HG03354 (cell line): ENCODE data around the gene PPM1E.
"Not testable (repeated sequence)": the region's sequence is repeated elsewhere in the genome, so short reads cannot be mapped to it uniquely, and the experiment has no call there.

Source experiments
- ATAC-seq: cut with Tn5 transposase; IDR thresholded peaks from one replicate; pipeline ENCODE4 v1.9.1; 2021; ENCODE audit warnings: mild to moderate bottlenecking; ENCODE audit not compliant: unreplicated experiment, poor library complexity, severe bottlenecking

Gene PPM1E

DNA sequence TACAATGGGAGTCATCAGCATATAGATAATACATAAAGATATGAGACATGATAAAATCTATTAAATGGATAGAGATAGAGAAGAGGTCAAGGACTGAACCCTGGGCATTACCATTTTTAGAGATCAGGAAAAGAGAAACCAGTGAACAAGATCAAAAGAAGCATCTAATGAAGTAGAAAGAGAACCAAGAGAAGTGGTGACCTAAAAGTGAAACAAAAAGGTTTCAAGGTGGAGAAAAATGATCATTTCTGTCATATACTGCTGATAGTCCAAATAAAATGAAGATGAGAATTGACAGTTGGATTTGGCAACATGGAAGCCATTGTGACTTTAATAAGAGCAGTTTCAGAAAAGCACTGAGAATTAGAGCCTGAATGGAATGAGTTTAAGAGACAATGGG, 165.1 kb downstream of the PPM1E start:
- ATAC-seq = no peak

DNA sequence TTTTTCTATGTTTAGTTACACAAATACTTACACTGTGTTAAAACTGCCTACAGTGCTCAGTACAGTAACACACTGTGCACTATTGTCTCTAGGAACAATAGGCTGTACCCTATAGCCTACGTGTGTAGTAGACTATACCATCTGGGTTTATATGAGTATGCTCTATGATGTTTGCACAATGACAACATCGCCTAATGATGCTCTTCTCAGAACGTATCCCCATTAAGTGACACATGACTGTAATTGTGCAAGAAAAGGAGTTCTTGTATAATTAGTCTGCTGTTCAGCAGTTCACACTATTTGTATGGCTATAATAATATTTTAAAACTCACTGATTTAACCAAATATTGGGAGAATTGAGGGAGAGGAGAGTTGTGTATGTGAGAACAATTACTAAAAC, 177.3 kb downstream of the PPM1E start:
- no peak for ATAC-seq

DNA sequence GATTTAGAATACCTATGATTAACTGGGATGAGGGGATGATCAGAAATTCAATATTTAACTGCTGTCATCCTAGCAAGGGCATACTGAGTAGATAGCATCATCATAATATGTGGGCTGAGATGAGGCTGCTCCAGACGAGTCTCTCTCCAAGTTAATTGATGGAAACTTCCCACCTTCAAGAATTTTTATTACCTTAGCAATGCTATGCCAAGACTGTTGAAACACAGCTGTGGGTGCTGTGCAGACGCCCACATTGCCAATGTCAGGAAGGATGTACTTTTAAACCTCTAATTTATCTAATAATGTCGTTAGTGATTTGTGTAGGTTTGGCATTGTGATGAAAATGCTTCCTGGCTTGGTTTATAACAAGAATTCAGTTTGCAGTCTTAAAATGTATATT, 180.6 kb downstream of the PPM1E start:
- no peak for ATAC-seq

DNA sequence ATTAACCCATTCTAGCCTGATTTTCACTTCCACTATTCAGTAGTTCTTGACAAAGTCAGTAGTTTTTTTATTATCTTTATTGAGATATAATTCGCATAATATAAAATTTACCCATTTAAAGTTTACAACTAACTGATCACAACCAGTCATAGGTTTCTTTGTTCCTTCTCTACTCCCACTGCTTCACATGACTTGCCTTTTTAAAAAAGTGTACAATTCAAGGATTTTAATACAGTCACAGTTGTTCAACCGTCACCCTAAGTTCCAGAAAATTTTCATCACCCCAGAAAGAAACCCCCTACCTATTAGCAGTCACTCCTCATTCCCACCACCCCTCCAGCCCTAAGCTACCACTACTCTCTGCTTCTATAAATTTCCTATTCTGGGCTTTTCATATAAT, 188.5 kb downstream of the PPM1E start:
- no peak for ATAC-seq

DNA sequence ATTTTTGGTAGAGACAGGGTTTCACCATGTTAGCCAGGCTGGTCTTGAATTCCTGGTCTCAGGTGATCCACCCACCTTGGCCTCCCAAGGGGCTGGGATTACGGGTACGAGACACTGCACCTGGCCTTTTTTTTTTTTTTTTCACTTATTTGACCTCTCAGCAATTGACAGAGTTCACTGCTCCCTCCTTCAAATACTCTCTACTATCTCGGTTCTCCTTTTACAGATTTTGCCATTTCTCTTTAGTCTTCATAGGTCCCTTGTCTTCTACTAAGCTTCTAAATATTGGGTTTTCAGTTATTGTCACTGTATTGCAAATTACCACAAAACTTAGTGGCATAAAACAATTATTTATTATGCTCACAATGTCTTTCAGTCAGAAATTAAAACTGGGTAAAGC, 191.8 kb downstream of the PPM1E start:
- no peak for ATAC-seq

DNA sequence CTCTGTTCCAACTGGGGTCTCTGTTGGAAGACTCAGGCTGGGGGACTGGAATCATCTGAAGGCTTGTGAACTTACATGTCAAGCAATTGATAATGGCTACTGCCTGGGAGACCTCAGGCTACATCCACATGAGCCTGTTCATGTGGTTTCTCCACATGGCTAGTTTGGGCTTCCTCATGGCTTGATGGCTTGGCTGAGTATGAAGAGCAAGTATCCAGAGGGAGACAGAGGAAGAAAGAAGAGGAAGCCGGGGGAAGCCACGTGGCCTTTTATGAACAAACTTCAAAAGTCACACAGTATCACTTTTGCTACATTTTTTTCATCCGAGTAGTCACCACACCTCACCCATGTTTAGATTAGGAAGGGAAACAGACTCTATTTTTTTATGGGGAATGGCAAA, 192.2 kb downstream of the PPM1E start:
- no peak for ATAC-seq

DNA sequence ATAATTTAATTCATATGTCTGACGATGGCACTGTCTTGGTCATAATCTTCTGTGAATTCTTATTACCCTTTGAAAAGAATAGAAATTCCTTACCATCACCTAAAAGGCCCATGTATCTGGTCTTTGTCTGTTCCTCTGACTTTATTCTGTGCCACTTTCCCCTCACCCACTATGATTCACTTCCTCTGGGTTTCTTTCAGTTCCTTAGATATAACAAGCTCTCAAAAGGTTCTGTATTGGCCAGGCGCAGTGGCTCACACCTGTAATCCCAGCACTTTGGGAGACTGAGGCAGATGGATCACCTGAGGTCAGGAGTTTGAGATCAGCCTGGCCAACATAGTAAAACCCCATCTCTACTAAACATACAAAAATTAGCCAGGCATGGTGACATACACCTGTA, 198.7 kb downstream of the PPM1E start:
- ATAC-seq = not testable (repeated sequence)

DNA sequence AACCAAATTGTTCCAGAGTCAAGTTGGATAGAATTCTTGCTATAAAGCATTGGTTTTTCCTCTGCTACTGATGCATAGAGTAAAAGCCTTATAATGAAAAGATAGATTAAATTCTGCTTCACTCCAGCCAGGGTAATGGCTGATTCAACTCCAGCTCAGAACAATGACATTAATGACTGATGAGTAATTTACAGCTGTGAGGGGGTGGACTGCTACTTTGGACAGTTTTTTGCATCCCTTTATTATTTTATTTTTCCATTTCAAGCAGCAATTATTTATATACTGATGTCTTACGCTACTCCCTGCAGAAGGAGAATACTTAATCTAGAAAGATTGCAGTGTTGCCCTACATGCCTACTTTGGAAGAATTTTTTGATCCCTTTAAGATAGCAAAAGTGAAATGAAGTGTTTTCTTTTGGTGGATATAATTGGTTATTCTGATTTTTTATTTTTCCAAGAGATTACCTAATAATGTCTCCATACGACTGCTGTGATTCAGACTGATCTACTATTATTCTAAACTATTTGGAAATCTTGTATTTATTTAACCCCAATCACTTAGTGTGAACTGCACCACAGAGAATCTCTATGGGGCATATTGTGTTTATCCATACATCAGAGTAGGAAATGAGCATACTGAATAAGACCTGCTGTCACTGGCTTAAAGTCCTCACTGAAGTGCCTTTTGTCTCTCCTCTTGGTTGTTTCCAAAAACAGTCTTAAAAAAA, 201.5 kb downstream of the PPM1E start:
- ATAC-seq = no peak

DNA sequence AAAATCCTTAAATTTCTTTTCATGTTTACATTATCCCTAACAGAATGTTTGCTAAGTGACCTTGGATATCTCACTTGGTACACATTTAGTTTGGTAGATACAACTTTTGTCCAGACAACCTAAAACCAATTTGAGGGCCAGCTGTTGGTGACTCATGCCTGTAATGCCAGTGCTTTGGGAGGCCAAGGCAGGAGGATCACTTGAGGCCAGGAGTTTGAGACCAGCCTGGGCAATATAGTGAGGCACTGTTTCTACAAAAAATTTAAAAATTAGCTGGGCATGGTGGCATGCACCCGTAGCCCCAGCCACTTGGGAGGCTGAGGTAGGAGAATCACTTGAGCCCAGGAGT, 202.0 kb downstream of the PPM1E start:
- not testable (repeated sequence) for ATAC-seq

DNA sequence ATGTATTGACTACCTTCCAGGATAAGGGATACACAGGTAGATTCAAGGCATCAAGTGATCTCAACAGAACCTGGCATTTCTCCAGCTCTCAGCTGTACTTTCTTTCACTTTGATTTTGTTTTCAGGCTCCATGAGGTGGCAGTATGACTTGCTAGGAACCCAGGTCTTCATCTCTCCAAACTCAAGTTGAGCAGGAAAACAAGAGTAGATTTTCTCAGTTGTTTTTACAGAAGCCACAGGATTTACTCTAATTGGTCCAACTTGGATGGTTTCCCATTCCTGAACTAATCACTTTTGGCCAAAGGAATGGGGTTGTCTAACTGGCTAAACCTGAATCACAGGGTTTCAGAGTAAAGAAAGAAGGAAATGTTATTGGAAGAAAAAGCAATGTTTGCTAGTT, 204.4 kb downstream of the PPM1E start:
- ATAC-seq = no peak

DNA sequence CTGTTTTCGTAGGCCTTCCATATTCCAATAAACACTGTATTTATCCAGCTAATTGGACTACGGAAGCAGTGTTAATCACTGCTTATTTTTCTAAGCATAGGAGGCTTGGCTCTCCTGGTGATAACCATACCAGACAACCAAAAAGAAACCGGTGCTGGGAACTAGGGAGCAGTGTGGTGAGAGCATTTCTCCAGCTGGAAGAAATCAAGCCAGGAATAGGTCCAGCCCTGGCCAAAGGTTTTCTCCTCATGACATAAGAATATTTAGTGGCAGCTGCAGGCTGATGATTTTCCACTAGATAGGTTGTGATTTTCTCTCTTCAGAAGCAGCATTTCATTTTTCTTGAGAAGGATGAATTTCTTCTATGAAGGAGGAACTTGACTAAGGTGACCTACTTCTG, 209.6 kb downstream of the PPM1E start:
- no peak for ATAC-seq

DNA sequence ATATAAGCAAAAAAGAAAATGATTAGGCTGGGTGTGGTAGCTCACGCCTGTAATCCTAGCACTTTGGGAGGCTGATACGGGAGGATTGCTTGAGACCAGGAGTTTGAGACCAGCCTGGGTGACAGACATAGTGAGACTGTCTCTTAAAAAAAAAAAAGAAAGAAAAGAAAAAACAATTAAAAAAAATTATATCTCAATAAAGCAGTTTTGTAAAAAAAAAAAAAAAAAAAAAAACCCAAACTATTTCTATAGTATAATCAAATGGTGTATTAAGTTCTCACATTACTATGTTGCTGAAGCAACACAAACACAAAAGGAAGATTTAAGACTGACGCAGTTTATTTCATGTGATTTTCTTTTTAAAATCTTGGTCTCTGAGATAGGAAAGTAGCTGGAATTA, 210.6 kb downstream of the PPM1E start:
- no peak for ATAC-seq

DNA sequence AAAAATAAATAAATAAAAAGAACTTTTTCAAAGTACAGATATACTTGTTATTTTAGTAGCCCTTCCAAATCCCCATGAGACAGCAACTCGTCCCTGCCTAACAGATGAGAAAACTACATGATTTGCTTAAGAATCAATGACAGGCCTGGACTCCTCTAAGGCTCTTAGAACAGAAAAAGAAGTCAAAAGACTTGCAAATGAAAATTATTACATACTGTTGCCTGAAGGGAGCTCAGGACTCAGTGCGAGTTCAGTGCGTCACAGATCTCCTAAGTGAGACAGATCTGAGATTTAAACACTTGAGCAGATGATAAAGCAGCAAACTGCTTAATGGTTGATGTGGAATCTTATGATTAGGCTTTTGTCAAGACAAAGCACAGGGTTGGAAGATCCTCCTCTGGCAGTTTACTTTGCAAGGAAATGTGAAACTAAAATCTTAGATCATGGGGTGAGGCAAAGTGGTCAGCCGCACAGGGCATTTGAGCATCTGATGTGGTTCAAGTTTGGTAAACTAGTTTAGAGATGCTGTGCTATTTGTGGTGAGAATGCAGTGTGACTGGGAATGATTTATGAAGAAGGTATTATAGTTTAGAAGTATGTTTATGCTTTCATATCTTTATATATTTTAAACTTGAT, 212.9 kb downstream of the PPM1E start:
- ATAC-seq = no peak

DNA sequence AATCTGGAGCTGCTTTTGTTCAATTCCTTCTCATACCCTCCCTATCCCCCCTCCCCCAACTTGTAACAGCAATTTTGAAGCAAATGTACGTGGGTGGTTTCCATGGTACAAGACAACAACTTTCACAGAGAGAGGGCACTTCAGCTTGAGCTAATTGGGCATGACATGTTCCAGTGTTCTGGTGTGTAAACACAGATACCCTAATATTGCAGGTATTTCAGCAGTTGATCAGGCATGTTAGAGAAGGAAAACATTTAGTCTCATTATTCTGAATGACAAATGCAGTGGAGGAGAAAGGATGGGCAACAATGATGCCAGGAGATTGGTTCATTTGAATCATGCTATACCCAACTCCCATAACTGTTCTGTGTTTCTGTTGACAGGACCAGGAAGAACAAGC, 213.5 kb downstream of the PPM1E start:
- ATAC-seq = no peak

DNA sequence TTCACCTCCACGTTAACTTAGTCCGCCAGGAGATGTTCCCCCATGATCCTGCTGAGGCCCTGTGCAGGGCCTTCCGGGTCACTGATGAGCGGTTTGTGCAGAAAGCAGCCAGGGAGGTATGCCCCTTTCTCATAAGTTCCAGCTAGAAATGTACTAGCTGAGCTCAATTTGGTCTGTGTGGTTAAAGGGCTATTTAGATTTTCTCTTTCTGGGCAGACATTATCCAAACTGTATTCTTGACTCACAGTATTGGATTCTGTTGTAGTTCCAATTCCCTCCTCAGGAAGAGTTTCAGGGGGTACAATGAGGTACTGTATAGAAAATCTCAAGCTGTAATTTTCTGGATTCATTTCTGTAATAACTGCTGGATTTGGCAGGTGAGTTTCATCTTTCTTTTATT, 214.0 kb downstream of the PPM1E start:
- ATAC-seq = no peak

DNA sequence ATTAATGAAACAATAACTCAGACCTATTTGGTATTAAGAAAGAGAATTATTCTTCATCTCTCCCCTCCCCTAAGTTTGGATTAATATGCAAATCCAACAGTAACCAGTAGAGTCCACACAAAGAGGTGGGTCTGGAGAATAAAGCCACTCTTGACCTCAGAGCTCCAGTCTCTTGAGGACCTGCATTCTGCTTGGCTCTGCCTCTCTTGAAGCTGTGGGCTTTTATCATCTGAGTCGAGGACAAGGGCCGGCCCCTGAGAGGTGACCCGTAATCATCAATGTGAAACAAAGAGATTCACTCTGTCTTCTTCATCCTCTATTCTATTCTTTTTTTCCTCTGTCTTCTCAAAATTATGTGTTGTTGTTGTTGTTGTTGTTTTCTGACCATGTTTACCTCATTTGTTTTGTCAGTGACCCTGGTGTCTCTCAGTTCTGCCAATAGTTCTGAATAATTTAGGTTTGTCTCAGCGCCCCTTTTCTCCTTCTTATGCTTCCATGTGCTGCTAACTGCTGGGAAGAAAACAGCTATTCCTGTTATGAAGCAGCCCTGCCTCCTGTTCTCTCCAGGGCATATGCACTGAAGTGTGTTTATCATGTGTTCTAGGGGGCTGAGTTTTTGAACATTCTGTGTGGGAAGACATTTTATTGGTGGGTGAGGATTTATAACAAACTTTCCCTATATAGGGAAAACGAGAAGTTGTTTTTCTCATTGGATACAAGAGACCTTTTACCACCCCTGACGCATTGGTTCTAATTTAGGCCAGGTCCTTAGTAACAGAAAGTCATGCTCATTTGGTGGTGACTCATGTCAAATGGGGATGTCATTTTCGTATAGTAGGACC, 215.2 kb downstream of the PPM1E start:
- no peak for ATAC-seq

DNA sequence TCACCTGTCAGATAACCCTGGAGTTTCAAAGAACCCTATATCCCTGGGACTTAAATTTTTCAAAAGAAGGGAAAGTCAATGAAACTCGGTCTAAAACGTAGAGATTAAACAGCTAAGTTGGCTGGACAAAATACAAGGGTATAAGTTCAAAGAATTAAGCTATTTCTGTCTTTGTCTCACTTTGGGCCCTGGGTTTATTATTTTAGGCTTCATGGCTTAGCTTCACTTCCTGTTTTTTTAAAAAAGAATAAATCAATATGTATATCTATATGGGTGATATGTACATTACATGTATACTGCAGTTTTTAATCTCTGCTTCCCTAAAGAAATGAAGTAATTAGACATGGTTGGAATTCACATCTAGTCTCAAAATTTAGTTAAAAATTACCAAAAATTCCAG, 218.7 kb downstream of the PPM1E start:
- ATAC-seq = no peak

DNA sequence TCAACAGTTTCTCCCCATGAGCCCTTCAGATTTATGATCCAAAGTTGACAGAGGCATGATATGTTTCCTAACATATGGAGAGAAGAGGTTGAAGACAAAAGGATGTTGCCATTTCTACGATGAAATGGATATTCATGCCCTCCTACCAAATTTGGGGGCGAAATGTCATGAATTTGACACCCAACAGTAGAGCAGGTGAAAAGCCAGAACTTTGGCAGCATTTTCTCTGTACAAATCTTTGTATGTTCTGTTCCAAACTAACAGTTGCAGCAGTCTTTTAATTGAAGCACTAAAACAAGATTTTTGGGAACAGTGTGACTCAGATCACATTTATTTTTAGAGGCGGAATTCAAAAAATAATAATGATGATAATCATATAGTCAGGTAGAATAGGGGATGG, 220.9 kb downstream of the PPM1E start:
- ATAC-seq = no peak

DNA sequence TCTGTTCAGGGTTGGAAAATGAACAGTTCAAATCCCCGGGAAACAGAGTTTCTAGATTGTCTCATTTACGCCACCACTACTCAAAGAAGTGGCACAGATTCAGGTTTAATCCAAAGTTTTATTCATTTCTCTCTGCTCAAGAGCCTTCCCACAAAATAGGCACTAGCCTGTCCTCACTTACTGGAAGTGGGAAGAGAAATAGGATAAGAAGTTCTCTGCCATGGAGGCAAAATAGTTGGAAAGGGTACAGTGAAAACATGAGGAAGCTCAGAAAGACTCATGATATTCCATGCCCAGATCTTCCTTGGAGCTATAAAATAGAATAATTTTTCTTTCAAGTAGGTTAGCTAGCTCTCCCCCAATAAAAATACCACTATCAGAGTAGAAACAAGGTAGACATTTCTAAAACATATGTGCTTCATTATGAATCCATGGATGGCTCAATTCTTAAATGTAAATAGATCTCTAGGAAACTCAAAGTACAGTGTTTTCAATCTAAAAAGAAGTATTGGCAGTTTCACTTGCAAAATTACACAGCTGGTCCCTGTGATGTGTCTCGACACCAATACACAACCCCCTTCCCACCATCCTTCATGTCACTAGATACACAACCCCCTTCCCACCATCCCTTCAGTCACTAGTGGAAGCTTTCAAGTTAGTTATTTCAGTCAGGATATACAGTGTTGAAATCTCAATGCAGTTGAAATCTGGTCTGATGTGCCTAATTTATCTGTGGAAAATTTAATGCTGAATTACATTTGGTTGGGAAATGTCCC, 225.2 kb downstream of the PPM1E start:
- no peak for ATAC-seq

DNA sequence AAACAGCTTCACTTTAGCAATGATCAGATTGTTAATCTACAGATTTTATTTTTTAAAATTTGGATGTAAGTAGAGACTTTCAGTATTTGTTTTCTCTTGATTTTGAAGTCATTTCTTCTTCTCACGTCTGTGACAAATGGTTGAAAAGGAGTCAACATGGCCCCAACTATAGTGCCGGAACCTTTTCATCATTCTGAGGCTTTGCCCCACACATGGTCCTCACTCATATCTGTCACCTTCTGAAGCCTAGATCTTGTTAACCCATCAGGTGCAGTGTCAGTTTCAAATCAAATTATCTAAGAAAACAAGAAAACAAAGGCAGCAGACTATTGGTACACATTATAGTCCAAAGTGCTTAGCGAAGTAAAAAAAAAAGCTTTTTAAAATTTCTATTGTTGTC, 227.0 kb downstream of the PPM1E start:
- no peak for ATAC-seq
